Kidney (tissue), 14 donors: ENCODE results near the gene HS3ST2. TPM values are rescaled to one million over a fixed set of nuclear protein-coding genes. Genes with fewer than 3 reads are reported as not detected.

Experiments
- DNase-seq, 5 donors: peaks; one replicate each; pipeline ENCODE4 v3.0.0-alpha.2; 2013 to 2020
- FAIRE-seq: peaks from 2 replicates; lab custom pipeline; 2012; peaks lifted over from hg19 to GRCh38; lab: Jason Lieb, UNC
- H3K27ac ChIP-seq, 2 donors: one replicate each; pipeline ENCODE4 v1.7.0; 2013; ENCODE audit warnings: low read depth in 2 of 2, low read length in 2 of 2, inconsistent platforms in 1 of 2
- H3K27me3 ChIP-seq: one replicate; pipeline ENCODE4 v1.7.1; 2013; ENCODE audit warnings: low read length, inconsistent platforms; ENCODE audit not compliant: control insufficient read depth, insufficient read depth
- H3K36me3 ChIP-seq, 3 donors: one replicate each; pipeline versions ENCODE4 v1.7.0 to v1.7.1; 2013; ENCODE audit warnings: low read length in 3 of 3, control low read depth in 1 of 3, inconsistent platforms in 1 of 3; ENCODE audit not compliant: insufficient read depth in 3 of 3, control insufficient read depth in 2 of 3
- H3K4me1 ChIP-seq, 3 donors: one replicate each; pipeline versions ENCODE4 v1.7.0 to v1.7.1; 2013; ENCODE audit warnings: low read length in 3 of 3, inconsistent platforms in 1 of 3, low read depth in 1 of 3; ENCODE audit not compliant: control insufficient read depth in 2 of 3, insufficient read depth in 2 of 3
- H3K4me3 ChIP-seq, 3 donors: one replicate each; pipeline versions ENCODE4 v1.7.0 to v1.8.1; 2013; ENCODE audit warnings: low read length in 3 of 3, control low read depth in 1 of 3, inconsistent platforms in 1 of 3
- H3K9ac ChIP-seq, 3 donors: one replicate each; pipeline versions ENCODE4 v1.7.0 to v1.7.1; 2013; ENCODE audit warnings: low read length in 3 of 3, control low read depth in 1 of 3, inconsistent platforms in 1 of 3
- H3K9me3 ChIP-seq, 3 donors: one replicate each; pipeline versions ENCODE4 v1.7.0 to v1.7.1; 2013; ENCODE audit warnings: low read length in 3 of 3, control low read depth in 1 of 3, inconsistent platforms in 1 of 3; ENCODE audit not compliant: control insufficient read depth in 2 of 3, insufficient read depth in 1 of 3
- CTCF ChIP-seq: IDR thresholded peaks from 3 replicates; pipeline ENCODE4 v1.5.1; 2012; ENCODE audit warnings: mild to moderate bottlenecking, moderate library complexity, borderline replicate concordance; ENCODE audit not compliant: insufficient read depth; ENCODE audit errors: extremely low read depth
- intact Hi-C: fragments of 100-400 bp; cut with DNase I; formaldehyde crosslinking; loops from one replicate; pipeline ENCODE4 v1.11.1; 2022
- polyA plus RNA-seq: library from polyadenylated mRNA; stranded (reverse); fragments of 350-450 nt; fragmentation: Illumina TruSeq; extraction: RNeasy Lipid Tissue Mini Kit (QIAGEN cat#74804); gene quantifications from one replicate; pipeline ENCODE4 v1.2.3, GENCODE V29; 2014; ENCODE audit warnings: low read depth, low replicate concordance; ENCODE audit not compliant: insufficient read depth
- total RNA-seq: library from RNA; stranded (reverse); fragmentation: NEBNext Ultra II Directional; extraction: Animal tissue kit (Norgen Biotek cat#: 25700); gene quantifications from one replicate; pipeline ENCODE4 v1.2.1, GENCODE V29; 2021
- donor health status: control.
- donor health status: control.
- donor health status: control.
- donor health status: control.
- donor health status: control.
- donor health status: DM: yes; HTN: yes; CAD: no.
- donor health status: Normal renal cell carcinoma (clear cell type).

Gene HS3ST2
- total and polyA plus RNA-seq, 2 donors from 2014 or later: 1.5 TPM; not detected in 1

- Histone ChIP-seq H3K9ac (no peak overlapping the region), H3K36me3 (no peaks in the 10 kb centered on the region), H3K4me1 (no peaks in the 10 kb centered on the region), H3K27ac (no peak overlapping the region), H3K4me3 (no peak overlapping the region), H3K9me3 (no peaks in the 10 kb centered on the region), H3K27me3 (no peaks in the 10 kb centered on the region)
- FAIRE-seq: no peak
- intact Hi-C loops: no loop called here
- no peak for TF ChIP-seq CTCF
- no peak for DNase-seq
Observed at GRCh38 chr16:22941970-22942501, 128.1 kb downstream of the HS3ST2 start.

GRCh38 chr16:22942811-22943210, 128.8 kb downstream of the HS3ST2 start:
- no peaks in the 10 kb centered on the region for H3K9me3 ChIP-seq
- no peak overlapping the region for H3K9ac ChIP-seq
- FAIRE-seq (no peak), DNase-seq (peak in 4 of 5 donors; percentile 40 to 85 (median 61))
- no peak for TF ChIP-seq CTCF
- no peaks in the 10 kb centered on the region for H3K4me1 ChIP-seq
- H3K4me3 ChIP-seq: no peak overlapping the region
- H3K36me3 ChIP-seq: no peaks in the 10 kb centered on the region
- intact Hi-C loops: no loop called here
- no peak overlapping the region for H3K27ac ChIP-seq
- H3K27me3 ChIP-seq: no peaks in the 10 kb centered on the region

- Histone ChIP-seq H3K4me1 (peaks cover 0 to 3% (median 0%) of the 10 kb centered on the region in 3 donors), H3K9me3 (no peaks in the 10 kb centered on the region), H3K27me3 (no peaks in the 10 kb centered on the region), H3K9ac (no peak overlapping the region), H3K4me3 (no peak overlapping the region), H3K27ac (no peak overlapping the region), H3K36me3 (no peaks in the 10 kb centered on the region)
- FAIRE-seq (no peak), DNase-seq (no peak)
- intact Hi-C loops: no loop called here
- no peak for TF ChIP-seq CTCF
Observed at GRCh38 chr16:22945361-22945760, 131.4 kb downstream of the HS3ST2 start.

GRCh38 chr16:22946433-22946832, 132.5 kb downstream of the HS3ST2 start:
- DNase-seq (no peak), FAIRE-seq (no peak)
- H3K4me1 ChIP-seq: peaks cover 0 to 3% (median 0%) of the 10 kb centered on the region in 3 donors
- no peak overlapping the region for H3K9ac ChIP-seq
- H3K27ac ChIP-seq: no peak overlapping the region
- H3K36me3 ChIP-seq: no peaks in the 10 kb centered on the region
- no peak for TF ChIP-seq CTCF
- no peaks in the 10 kb centered on the region for H3K9me3 ChIP-seq
- intact Hi-C loops: no loop called here
- no peaks in the 10 kb centered on the region for H3K27me3 ChIP-seq
- H3K4me3 ChIP-seq: no peak overlapping the region
